ENCODE data around the gene MATN3. TPM values are rescaled to one million over a fixed set of nuclear protein-coding genes. Genes with fewer than 3 reads are reported as not detected.

Gene MATN3
- total and polyA plus RNA-seq, 2 of the 13 experiments (the other 11 are each of a cell fraction or from before 2014, with no cell fraction given): 36.1 to 208 TPM

GRCh38 chr2:20051532-20052228 lies 39.2 kb upstream of the MATN3 start, which contains the start of gene LAPTM4A (continued):
- TF ChIP-seq ZNF260 (CRISPR knock-in tag; IDR thresholded peaks at IDR 0.05; ENCODE audit: borderline replicate concordance, low read depth): no peak
- TF ChIP-seq POLR2AphosphoS5 (IDR thresholded peaks at IDR 0.05; ENCODE audit: low read depth, low read length): peak; percentile 96
- peak; percentile 64; the same call in 1 of the 2 replicates for TF ChIP-seq FOXK1 (CRISPR knock-in tag; IDR thresholded peaks at IDR 0.05; ENCODE audit: borderline replicate concordance, low read depth)
- 0 out of 2 replicates have a peak, but pooled peaks have one; percentile 32 for TF ChIP-seq SNAPC4 (CRISPR knock-in tag; IDR thresholded peaks at IDR 0.05)
- TF ChIP-seq PRDM4 (CRISPR knock-in tag; IDR thresholded peaks at IDR 0.05; ENCODE audit: borderline replicate concordance): no peak
- TF ChIP-seq ZNF790 (CRISPR knock-in tag; IDR thresholded peaks at IDR 0.05; ENCODE audit: borderline replicate concordance): peak; percentile 75; the same call in 1 of the 2 replicates
- TF ChIP-seq ZNF3 (CRISPR knock-in tag; IDR thresholded peaks at IDR 0.05): peak; percentile 88
- TF ChIP-seq TRIM24 (CRISPR knock-in tag; IDR thresholded peaks at IDR 0.05): peak; percentile 62; the same call in 1 of the 2 replicates
- no peak for TF ChIP-seq ZNF674 (CRISPR knock-in tag; IDR thresholded peaks at IDR 0.05; ENCODE audit: low read depth)
- no peak; the same call in 1 of the 2 replicates for TF ChIP-seq ZNF720 (CRISPR knock-in tag; IDR thresholded peaks at IDR 0.05)
- no peak for TF ChIP-seq ZNF530 (CRISPR knock-in tag; IDR thresholded peaks at IDR 0.05; ENCODE audit: low read depth)
- peak; percentile 77 for TF ChIP-seq KLF9 (CRISPR knock-in tag; IDR thresholded peaks at IDR 0.05; ENCODE audit: low read depth)
- TF ChIP-seq NPAS2 (CRISPR knock-in tag; IDR thresholded peaks at IDR 0.05; ENCODE audit: borderline replicate concordance): no peak
- peak; percentile 63; the same call in 1 of the 2 replicates for TF ChIP-seq ZZZ3 (CRISPR knock-in tag; IDR thresholded peaks at IDR 0.05; ENCODE audit: borderline replicate concordance)
- no peak for TF ChIP-seq MED8 (CRISPR knock-in tag; IDR thresholded peaks at IDR 0.05; ENCODE audit: insufficient replicate concordance)
- TF ChIP-seq HNRNPH1 (optimal IDR thresholded peaks at IDR 0.05; ENCODE audit: low read depth, low read length): no peak
- no peak for TF ChIP-seq ZBTB49 (CRISPR knock-in tag; IDR thresholded peaks at IDR 0.05; ENCODE audit: borderline replicate concordance)
- no peak for TF ChIP-seq ZNF256 (CRISPR knock-in tag; conservative IDR thresholded peaks at IDR 0.05)

Measured in HepG2 (cell line).